Smooth muscle cell of the brain vasculature (primary cell): ENCODE results near the gene INTS1.

Experiments used
- DNase-seq: peaks from one replicate; pipeline ENCODE4 v3.0.0-alpha.2; 2012; ENCODE audit warnings: low read depth, low spot score

INTS1 gene

GRCh38 chr7:1509226-1509625 lies 5.0 kb upstream of the INTS1 start:
- no peak for DNase-seq

DNA sequence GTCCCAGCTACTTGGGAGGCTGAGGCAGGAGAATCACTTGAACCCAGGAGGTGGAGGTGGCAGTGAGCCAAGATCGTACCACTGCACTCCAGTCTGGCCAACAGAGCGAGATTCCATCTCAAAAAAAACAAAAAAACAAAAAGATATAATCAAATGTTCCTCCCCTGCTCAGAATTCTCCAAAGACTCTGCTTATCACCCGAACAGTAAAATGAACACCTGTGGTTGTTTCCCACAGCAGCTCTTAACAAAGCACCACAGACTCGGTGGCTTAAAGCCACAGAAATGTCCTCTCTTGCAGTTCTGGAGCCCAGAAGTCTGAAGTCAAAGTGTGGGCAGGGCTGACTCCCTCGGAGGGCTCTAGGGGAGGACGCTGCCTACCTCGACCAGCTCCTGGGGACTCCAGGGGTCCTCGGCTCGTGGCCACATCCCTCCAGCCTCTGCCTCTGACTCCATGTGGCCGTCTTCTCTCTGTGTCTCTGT lies 4.1 kb upstream of the INTS1 start:
- no peak for DNase-seq

- no peak for DNase-seq
Measured at GRCh38 chr7:1505731-1506550, 1.8 kb upstream of the INTS1 start.

GRCh38 chr7:1503390-1503789 lies 799 bp downstream of the INTS1 start:
- DNase-seq = no peak

- no peak for DNase-seq
Measured at GRCh38 chr7:1502845-1503244, 1.3 kb downstream of the INTS1 start.

- no peak for DNase-seq
Measured at GRCh38 chr7:1501487-1502270, 2.5 kb downstream of the INTS1 start.

DNA sequence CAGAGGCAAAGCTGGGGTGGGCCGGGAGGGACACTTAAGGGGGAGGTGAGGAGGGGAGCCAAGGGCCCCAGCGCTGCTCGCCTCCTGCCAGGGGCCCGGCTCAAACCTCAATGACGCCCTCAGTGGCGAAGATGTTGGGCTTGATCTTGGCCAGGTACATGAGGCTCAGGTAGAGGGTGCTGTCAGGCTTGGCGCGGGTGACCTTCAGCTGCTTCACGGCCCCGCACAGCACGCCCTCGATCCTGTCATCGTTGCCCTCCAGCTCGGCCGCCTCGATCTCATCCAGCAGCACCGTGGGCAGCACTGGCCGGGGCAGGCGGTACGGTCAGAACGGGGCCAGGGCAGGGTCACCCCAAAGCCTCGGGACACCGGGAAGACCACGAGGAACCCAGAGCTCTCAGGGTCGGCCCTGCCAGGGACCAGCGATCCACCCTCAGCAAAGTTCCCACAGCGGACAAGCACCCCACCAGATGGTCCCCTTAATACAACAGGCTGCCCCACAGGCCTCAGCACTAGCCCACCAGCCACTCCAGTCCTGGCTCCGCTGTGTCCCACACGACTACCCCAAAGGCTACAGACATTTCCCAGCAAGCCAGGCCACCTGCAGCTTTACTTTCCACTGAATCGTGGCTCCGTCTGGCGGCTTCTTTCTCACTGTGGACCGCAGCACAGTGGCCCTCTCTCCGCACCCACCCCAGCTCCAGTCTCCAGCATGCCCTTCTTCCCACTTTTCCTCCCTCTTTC lies 4.0 kb downstream of the INTS1 start:
- no peak for DNase-seq

- no peak for DNase-seq
Measured at GRCh38 chr7:1499367-1500029, 4.7 kb downstream of the INTS1 start.

GRCh38 chr7:1498370-1499305 lies 5.6 kb downstream of the INTS1 start:
- no peak for DNase-seq

DNA sequence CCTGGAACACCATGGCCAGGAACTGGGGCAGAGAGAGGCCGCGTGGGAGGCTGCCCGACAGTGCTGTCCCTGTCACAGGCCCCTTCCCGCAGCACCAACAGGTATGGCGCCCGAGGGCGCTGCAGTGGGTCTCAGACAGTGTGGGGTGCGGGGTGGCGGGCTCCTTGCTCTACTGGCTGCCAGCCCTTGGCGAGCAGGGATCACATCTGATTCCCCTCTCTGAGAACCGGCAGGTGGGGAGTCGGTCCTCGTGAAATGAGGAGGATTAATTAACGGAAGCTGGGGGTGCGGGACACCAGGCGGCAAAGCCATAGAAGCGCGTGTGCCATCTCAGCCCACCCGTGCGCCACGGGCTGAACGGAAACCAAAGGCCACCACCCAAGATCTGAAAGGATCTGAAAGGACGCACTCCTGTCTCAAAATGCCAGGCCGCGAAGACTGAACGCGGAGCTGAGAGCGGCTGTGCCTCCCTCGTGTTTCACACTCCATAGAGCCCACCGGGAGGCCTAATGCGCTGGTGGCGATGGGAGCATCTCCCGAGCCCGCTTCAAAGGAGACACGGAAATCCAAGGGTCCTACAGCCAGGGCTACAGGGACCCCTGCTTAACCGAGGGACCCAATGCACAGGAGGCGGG lies 6.8 kb downstream of the INTS1 start:
- DNase-seq = no peak

GRCh38 chr7:1496531-1497292 lies 7.5 kb downstream of the INTS1 start:
- no peak for DNase-seq

GRCh38 chr7:1495564-1496242 lies 8.5 kb downstream of the INTS1 start:
- DNase-seq = no peak

DNA sequence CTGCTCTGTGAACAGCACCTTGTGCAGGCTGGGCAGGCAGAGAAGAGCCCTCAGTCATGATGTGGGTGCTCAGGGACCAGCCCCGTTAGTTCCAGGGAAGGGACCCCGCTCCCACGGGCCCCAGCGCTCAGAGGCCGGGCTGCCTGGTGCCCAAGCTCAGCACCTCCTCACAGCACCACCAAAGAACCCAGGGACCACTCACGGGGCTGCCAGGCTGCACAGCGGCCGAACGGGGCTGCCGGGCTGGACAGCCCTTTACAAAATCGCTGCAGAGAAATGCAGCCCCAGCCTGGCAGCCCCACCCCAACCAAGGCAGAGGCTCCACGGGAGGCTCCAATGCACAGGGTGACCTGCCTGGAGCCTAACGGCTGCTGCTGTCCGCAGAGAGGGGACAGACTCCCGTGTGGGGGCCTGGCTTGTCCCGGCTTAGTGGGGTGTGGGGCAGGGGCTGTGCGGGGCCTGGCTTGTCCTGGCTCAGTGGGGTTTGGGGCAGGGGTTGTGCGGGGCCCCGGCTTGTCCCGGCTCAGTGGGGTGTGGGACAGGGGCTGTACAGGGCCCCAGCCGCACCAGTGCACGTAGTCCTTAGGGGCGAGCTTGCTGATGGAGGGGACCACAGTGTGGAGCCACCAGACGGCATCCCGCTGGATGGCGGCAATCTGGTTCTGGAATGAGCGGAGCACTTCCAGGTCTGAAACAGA lies 9.2 kb downstream of the INTS1 start:
- DNase-seq = no peak

- DNase-seq = no peak
Measured at GRCh38 chr7:1494447-1494846, 9.7 kb downstream of the INTS1 start.

DNA sequence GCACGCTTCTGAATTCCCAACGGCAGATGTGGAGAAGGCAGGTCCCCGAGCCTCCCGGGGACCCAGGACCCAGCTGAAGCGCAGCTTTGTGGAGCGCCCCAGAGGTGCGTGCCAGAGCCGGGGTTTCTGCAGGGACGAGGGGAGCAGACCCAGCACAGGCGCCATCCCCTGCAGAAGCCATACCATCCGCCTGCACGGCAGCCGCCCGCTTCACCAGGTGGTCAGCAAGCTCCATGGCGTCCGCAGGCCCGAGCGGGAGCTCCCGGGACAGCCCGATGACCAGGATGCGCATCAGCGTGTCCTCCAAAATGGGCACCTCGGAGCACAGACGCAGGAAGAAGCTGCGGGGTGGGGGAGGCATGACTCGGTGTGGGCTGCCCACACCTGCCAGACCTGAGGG lies 10.6 kb downstream of the INTS1 start:
- no peak for DNase-seq

- no peak for DNase-seq
Measured at GRCh38 chr7:1493129-1493528, 11.1 kb downstream of the INTS1 start.

DNA sequence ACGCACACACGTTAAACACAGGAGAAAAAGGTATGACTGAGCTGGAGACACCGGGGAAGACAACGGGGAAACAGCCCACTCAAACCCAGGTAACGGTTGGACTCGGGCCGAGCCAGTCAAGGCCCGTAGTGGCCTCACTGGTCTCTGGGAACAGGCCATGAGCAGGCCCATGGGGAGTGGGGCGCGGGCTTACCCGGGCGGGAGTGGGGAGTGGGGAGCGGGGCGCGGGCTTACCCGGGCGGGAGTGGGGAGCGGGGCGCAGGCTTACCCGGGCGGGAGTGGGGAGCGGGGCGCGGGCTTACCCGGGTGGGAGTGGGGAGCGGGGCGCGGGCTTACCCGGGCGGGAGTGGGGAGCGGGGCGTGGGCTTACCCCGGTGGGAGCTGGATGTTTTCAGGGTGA lies 11.5 kb downstream of the INTS1 start:
- no peak for DNase-seq

DNA sequence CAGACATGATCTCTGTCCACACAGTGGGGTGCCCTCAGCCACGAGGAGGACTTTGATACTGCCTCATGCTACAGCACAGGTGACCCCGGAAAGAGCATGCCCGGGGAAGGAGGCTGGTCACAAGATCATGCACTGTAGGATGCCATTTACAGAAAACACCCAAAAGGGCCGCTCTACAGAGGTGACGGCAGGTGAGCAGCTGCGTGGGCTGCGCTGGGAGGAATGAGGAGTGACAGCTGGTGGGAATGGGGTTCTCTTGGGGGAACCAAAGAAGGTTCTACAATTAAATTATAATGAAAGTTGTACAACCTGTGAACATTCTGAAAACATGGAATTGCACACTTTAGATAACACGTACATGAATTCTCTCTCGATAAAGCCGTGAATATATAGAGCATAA lies 12.0 kb downstream of the INTS1 start:
- no peak for DNase-seq
